Vagina (tissue), 2 donors: ENCODE data around the gene PLCB2. TPM values are rescaled to one million over a fixed set of nuclear protein-coding genes. Genes with fewer than 3 reads are reported as not detected.

Experiments
- DNase-seq, 2 donors: peaks; one replicate each; pipeline ENCODE4 v3.0.0-alpha.2; 2017; ENCODE audit errors: extremely low spot score in 2 of 2
- H3K27ac ChIP-seq: fragments of 200-600 bp; sonication (generic); one replicate; pipeline ENCODE4 v1.5.1; 2019
- H3K27me3 ChIP-seq: fragments of 200-600 bp; sonication (generic); one replicate; pipeline ENCODE4 v1.5.1; 2019
- H3K36me3 ChIP-seq, 2 donors: fragments of 200-600 bp; sonication (generic); one replicate each; pipeline ENCODE4 v1.5.1; 2017 to 2019
- H3K4me1 ChIP-seq: fragments of 200-600 bp; sonication (generic); one replicate; pipeline ENCODE4 v1.5.1; 2019
- H3K4me3 ChIP-seq, 2 donors: fragments of 200-600 bp; sonication (generic); 1 replicate in 1 of 2; 2 replicates in 1 of 2; pipeline ENCODE4 v1.5.1; 2016 to 2019
- H3K9me3 ChIP-seq: fragments of 200-600 bp; sonication (generic); one replicate; pipeline ENCODE4 v1.5.1; 2019
- CTCF ChIP-seq, 3 experiments: fragments of 450-650 bp in 2 of 3; fragments of 200-600 bp in 1 of 3; sonication (generic) in 1 of 3; IDR thresholded peaks; one replicate each; pipeline ENCODE4 v1.5.1; 2017 to 2019; ENCODE audit warnings: antibody characterized with exemption in 3 of 3, mild to moderate bottlenecking in 2 of 3, moderate library complexity in 2 of 3
- POLR2A ChIP-seq, 2 donors: fragments of 450-650 bp; IDR thresholded peaks; one replicate each; pipeline ENCODE4 v1.6.1; 2017; ENCODE audit warnings: antibody characterized with exemption in 2 of 2, mild to moderate bottlenecking in 2 of 2, moderate library complexity in 2 of 2
- POLR2AphosphoS5 ChIP-seq, 2 donors: sonication (generic); formaldehyde crosslinking; IDR thresholded peaks; one replicate each; pipeline ENCODE4 v1.9.0; 2017; ENCODE audit warnings: antibody characterized with exemption in 2 of 2, mild to moderate bottlenecking in 2 of 2, low read depth in 1 of 2; ENCODE audit not compliant: insufficient read depth in 1 of 2
- intact Hi-C: fragments of 100-400 bp; cut with DNase I; formaldehyde crosslinking; loops from one replicate; pipeline ENCODE4 v1.15.1; 2023
- total RNA-seq: library from RNA; depleted of rRNA; stranded (reverse); fragments of >200 nt; gene quantifications from one replicate; pipeline ENCODE4 v1.2.3, GENCODE V29; 2016

The PLCB2 gene
- total RNA-seq, 1 donor from 2014 or later = 14.0 TPM

- Histone ChIP-seq H3K27me3 (no peaks in the 10 kb centered on the region), H3K9me3 (no peaks in the 10 kb centered on the region), H3K4me1 (peaks cover 54% of the 10 kb centered on the region), H3K27ac (no peak overlapping the region), H3K36me3 (no peaks in the 10 kb centered on the region), H3K4me3 (no peak overlapping the region)
- TF ChIP-seq POLR2A (IDR thresholded peaks at IDR 0.05) (no peak), POLR2AphosphoS5 (IDR thresholded peaks at IDR 0.05; ENCODE audit: insufficient read depth in 1 of 2, low read depth in 1 of 2) (no peak), CTCF (IDR thresholded peaks at IDR 0.05) (no peak)
- no peak for DNase-seq
- intact Hi-C loops = no loop called here
Measured at GRCh38 chr15:40250771-40251483, 56.8 kb downstream of the PLCB2 start.

GRCh38 chr15:40250304-40250656 lies 57.5 kb downstream of the PLCB2 start:
- no peaks in the 10 kb centered on the region for H3K36me3 ChIP-seq
- TF ChIP-seq POLR2AphosphoS5 (IDR thresholded peaks at IDR 0.05; ENCODE audit: insufficient read depth in 1 of 2, low read depth in 1 of 2) = no peak
- no peak for TF ChIP-seq CTCF (IDR thresholded peaks at IDR 0.05)
- TF ChIP-seq POLR2A (IDR thresholded peaks at IDR 0.05) = no peak
- no peaks in the 10 kb centered on the region for H3K9me3 ChIP-seq
- H3K27me3 ChIP-seq = no peaks in the 10 kb centered on the region
- DNase-seq = no peak
- intact Hi-C loops = no loop called here
- peaks cover 59% of the 10 kb centered on the region for H3K4me1 ChIP-seq
- no peak overlapping the region for H3K4me3 ChIP-seq
- peak overlapping the region; percentile 40 for H3K27ac ChIP-seq

GRCh38 chr15:40249477-40250303 lies 58.0 kb downstream of the PLCB2 start:
- no peaks in the 10 kb centered on the region for H3K9me3 ChIP-seq
- intact Hi-C loops = no loop called here
- H3K36me3 ChIP-seq = no peaks in the 10 kb centered on the region
- peaks cover 59% of the 10 kb centered on the region for H3K4me1 ChIP-seq
- TF ChIP-seq POLR2AphosphoS5 (IDR thresholded peaks at IDR 0.05; ENCODE audit: insufficient read depth in 1 of 2, low read depth in 1 of 2) = peak in 1 of 2 donors; percentile 18
- TF ChIP-seq POLR2A (IDR thresholded peaks at IDR 0.05) = no peak
- TF ChIP-seq CTCF (IDR thresholded peaks at IDR 0.05) = no peak
- H3K4me3 ChIP-seq = no peak overlapping the region
- peak overlapping the region; percentile 40 for H3K27ac ChIP-seq
- H3K27me3 ChIP-seq = no peaks in the 10 kb centered on the region
- DNase-seq = no peak

GRCh38 chr15:40248006-40248783 lies 59.5 kb downstream of the PLCB2 start:
- Histone ChIP-seq H3K36me3 (no peaks in the 10 kb centered on the region), H3K4me1 (peaks cover 52% of the 10 kb centered on the region), H3K27ac (no peak overlapping the region), H3K4me3 (no peak overlapping the region), H3K9me3 (no peaks in the 10 kb centered on the region), H3K27me3 (no peaks in the 10 kb centered on the region)
- TF ChIP-seq POLR2A (IDR thresholded peaks at IDR 0.05) (no peak), CTCF (IDR thresholded peaks at IDR 0.05) (no peak), POLR2AphosphoS5 (IDR thresholded peaks at IDR 0.05; ENCODE audit: insufficient read depth in 1 of 2, low read depth in 1 of 2) (no peak)
- intact Hi-C loops = no loop called here
- no peak for DNase-seq
